K562 (cell line): ENCODE measurements around the gene PDCD6IP. TPM values are rescaled to one million over a fixed set of nuclear protein-coding genes. Genes with fewer than 3 reads are reported as not detected.

ENCODE experiments used
- SMARCE1 ChIP-seq: fragments of 450-650 bp; IDR thresholded peaks from 2 replicates; pipeline ENCODE4 v1.7.1; 2016; ENCODE audit warnings: mild to moderate bottlenecking
- ZFPM2 ChIP-seq: fragments of 250-450 bp; sonication (Bioruptor Pico); IDR thresholded peaks from 2 replicates; pipeline ENCODE4 v1.5.1; 2022; ENCODE audit warnings: mild to moderate bottlenecking
- ZNF212 ChIP-seq: fragments of 450-650 bp; formaldehyde crosslinking; IDR thresholded peaks from 2 replicates; pipeline ENCODE4 v1.4.0; 2020; ENCODE audit warnings: mild to moderate bottlenecking
- ZNF311 ChIP-seq: fragments of 250-450 bp; sonication (Bioruptor Pico); IDR thresholded peaks from 2 replicates; pipeline ENCODE4 v1.4.0; 2020; ENCODE audit warnings: mild to moderate bottlenecking, moderate library complexity
- polyA plus RNA-seq, 8 experiments: library from polyadenylated mRNA; depleted of rRNA in 4 of 8; stranded (reverse) in 5 of 8; unstranded in 3 of 8; fragments of >200 nt; fragmentation: Nextera tagmentation in 2 of 8; fragmentation: Illumina TruSeq in 1 of 8; extraction: Ambion mirVana in 2 of 8; extraction: Trizol in 1 of 8; gene quantifications; 2 replicates each; pipeline versions ENCODE4 v1.2.1 to v1.2.3, GENCODE V29; 2011 to 2014; ENCODE audit warnings: inconsistent platforms in 1 of 8, missing spikeins in 1 of 8
- total RNA-seq, 7 experiments: library from RNA; depleted of rRNA in 6 of 7; stranded (reverse); fragments of >200 nt in 6 of 7; fragmentation: Illumina TruSeq in 2 of 7; extraction: Trizol in 2 of 7; gene quantifications; 2 replicates each; pipeline versions ENCODE4 v1.2.1 to v1.2.3, GENCODE V29; 2011 to 2021; ENCODE audit warnings: low replicate concordance in 1 of 7
- TF ChIP-seq, protein P1 (sequence below), 2 experiments: fragments of 450-650 bp in 1 of 2; sonication (generic) in 1 of 2; formaldehyde crosslinking in 1 of 2; IDR thresholded peaks; 2 replicates each; pipeline versions ENCODE4 v1.7.1 to v1.9.0; 2016 to 2022; ENCODE audit warnings: inconsistent platforms in 1 of 2, mild to moderate bottlenecking in 1 of 2, missing genetic modification reagents in 1 of 2
- TF ChIP-seq, protein P2 (sequence below), 2 experiments: fragments of 250-450 bp in 1 of 2; fragments of 450-650 bp in 1 of 2; sonication (Bioruptor Pico) in 1 of 2; IDR thresholded peaks; 2 replicates each; pipeline versions ENCODE4 v1.6.1 to v1.8.0; 2016 to 2021; ENCODE audit warnings: mild to moderate bottlenecking in 2 of 2, moderate library complexity in 2 of 2, missing compliant biosample characterization in 1 of 2, missing genetic modification characterization in 1 of 2
- TF ChIP-seq, protein P3 (sequence below), 2 experiments: fragments of 450-650 bp; IDR thresholded peaks; 2 replicates each; pipeline ENCODE4 v1.6.1; 2016
- TF ChIP-seq, protein P4 (sequence below): fragments of 450-650 bp; IDR thresholded peaks from 2 replicates; pipeline ENCODE4 v1.6.1; 2018; ENCODE audit not compliant: partially characterized antibody

The PDCD6IP gene
- total and polyA plus RNA-seq, 9 of the 15 experiments (the other 6 are each of a cell fraction or from before 2014, with no cell fraction given), result 40.2 to 302 (median 122) TPM

DNA sequence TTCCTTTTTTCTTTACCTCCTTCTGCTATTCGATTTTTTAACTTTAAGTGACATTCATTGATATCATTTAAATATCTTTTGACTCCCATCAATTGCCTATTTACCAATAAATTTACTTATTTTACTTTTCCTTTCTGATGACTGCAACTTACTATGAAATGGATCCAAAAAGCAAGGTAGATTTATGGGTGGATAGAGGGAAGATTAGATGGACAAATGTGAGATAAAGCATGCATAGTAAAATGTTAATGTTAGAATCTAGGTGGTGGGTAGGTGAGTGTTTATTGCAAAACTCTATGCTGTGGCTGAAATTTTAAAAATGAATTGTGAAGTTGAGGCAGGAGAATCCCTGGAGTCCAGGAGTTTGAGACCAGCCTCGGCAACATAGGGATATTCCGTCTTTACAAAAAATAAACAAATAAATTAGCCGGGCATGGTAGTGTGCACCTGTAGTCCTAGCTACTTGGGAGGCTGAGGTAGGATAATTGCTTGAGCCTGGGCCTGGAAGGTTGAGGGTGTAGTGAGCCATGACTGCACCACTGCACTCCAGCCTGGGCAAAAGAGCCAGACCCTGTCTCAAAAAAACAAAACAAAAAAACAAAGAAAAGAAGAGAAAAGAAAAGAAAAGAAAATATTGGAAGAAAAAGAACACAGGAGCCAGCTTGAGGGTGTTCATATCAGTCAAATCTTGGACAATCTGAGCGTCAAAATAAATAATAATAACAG lies 6.1 kb upstream of the PDCD6IP start (continued):
- TF ChIP-seq, protein P1, sequence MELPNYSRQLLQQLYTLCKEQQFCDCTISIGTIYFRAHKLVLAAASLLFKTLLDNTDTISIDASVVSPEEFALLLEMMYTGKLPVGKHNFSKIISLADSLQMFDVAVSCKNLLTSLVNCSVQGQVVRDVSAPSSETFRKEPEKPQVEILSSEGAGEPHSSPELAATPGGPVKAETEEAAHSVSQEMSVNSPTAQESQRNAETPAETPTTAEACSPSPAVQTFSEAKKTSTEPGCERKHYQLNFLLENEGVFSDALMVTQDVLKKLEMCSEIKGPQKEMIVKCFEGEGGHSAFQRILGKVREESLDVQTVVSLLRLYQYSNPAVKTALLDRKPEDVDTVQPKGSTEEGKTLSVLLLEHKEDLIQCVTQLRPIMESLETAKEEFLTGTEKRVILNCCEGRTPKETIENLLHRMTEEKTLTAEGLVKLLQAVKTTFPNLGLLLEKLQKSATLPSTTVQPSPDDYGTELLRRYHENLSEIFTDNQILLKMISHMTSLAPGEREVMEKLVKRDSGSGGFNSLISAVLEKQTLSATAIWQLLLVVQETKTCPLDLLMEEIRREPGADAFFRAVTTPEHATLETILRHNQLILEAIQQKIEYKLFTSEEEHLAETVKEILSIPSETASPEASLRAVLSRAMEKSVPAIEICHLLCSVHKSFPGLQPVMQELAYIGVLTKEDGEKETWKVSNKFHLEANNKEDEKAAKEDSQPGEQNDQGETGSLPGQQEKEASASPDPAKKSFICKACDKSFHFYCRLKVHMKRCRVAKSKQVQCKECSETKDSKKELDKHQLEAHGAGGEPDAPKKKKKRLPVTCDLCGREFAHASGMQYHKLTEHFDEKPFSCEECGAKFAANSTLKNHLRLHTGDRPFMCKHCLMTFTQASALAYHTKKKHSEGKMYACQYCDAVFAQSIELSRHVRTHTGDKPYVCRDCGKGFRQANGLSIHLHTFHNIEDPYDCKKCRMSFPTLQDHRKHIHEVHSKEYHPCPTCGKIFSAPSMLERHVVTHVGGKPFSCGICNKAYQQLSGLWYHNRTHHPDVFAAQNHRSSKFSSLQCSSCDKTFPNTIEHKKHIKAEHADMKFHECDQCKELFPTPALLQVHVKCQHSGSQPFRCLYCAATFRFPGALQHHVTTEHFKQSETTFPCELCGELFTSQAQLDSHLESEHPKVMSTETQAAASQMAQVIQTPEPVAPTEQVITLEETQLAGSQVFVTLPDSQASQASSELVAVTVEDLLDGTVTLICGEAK (IDR thresholded peaks at IDR 0.05), result 0 out of 2 replicates have a peak, but pooled peaks have one; percentile 65
- TF ChIP-seq, protein P1 (CRISPR knock-in tag; IDR thresholded peaks at IDR 0.05), result no peak
- TF ChIP-seq, protein P2, sequence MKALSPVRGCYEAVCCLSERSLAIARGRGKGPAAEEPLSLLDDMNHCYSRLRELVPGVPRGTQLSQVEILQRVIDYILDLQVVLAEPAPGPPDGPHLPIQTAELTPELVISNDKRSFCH (CRISPR knock-in tag; IDR thresholded peaks at IDR 0.05), result no peak
- TF ChIP-seq, protein P2 (tag; IDR thresholded peaks at IDR 0.05), result 0 out of 2 replicates have a peak, but pooled peaks have one; percentile 13
- TF ChIP-seq, protein P3, sequence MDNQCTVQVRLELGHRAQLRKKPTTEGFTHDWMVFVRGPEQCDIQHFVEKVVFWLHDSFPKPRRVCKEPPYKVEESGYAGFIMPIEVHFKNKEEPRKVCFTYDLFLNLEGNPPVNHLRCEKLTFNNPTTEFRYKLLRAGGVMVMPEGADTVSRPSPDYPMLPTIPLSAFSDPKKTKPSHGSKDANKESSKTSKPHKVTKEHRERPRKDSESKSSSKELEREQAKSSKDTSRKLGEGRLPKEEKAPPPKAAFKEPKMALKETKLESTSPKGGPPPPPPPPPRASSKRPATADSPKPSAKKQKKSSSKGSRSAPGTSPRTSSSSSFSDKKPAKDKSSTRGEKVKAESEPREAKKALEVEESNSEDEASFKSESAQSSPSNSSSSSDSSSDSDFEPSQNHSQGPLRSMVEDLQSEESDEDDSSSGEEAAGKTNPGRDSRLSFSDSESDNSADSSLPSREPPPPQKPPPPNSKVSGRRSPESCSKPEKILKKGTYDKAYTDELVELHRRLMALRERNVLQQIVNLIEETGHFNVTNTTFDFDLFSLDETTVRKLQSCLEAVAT (IDR thresholded peaks at IDR 0.05), result 0 out of 4 replicates have a peak, but pooled peaks have one; percentile 21 to 23
- 0 out of 2 replicates have a peak, but pooled peaks have one; percentile 38 for TF ChIP-seq ZNF311
- TF ChIP-seq, protein P4, sequence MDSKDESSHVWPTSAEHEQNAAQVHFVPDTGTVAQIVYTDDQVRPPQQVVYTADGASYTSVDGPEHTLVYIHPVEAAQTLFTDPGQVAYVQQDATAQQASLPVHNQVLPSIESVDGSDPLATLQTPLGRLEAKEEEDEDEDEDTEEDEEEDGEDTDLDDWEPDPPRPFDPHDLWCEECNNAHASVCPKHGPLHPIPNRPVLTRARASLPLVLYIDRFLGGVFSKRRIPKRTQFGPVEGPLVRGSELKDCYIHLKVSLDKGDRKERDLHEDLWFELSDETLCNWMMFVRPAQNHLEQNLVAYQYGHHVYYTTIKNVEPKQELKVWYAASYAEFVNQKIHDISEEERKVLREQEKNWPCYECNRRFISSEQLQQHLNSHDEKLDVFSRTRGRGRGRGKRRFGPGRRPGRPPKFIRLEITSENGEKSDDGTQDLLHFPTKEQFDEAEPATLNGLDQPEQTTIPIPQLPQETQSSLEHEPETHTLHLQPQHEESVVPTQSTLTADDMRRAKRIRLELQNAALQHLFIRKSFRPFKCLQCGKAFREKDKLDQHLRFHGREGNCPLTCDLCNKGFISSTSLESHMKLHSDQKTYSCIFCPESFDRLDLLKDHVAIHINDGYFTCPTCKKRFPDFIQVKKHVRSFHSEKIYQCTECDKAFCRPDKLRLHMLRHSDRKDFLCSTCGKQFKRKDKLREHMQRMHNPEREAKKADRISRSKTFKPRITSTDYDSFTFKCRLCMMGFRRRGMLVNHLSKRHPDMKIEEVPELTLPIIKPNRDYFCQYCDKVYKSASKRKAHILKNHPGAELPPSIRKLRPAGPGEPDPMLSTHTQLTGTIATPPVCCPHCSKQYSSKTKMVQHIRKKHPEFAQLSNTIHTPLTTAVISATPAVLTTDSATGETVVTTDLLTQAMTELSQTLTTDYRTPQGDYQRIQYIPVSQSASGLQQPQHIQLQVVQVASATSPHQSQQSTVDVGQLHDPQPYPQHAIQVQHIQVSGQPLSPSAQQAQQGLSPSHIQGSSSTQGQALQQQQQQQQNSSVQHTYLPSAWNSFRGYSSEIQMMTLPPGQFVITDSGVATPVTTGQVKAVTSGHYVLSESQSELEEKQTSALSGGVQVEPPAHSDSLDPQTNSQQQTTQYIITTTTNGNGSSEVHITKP, result no peak
- TF ChIP-seq ZNF212 (CRISPR knock-in tag), result no peak
- TF ChIP-seq SMARCE1, result peak; percentile 47; the same call in 1 of the 2 replicates
- TF ChIP-seq ZFPM2 (CRISPR knock-in tag), result 0 out of 2 replicates have a peak, but pooled peaks have one; percentile 50
